NOMO-1 treated with dmso at 0.1 percent for 144 hours (cell line): ENCODE data around the gene C1QTNF2.
A peak's percentile ranks its signal among the peaks of the same experiment; 100 is the strongest.

ENCODE experiments used
- DNase-seq: peaks from one replicate; lab custom pipeline; 2025; ENCODE audit not compliant: unreplicated experiment; lab: John Stamatoyannopoulos, UW

The C1QTNF2 gene

GRCh38 chr5:160306696-160307095 is 63.7 kb downstream of the C1QTNF2 start:
- DNase-seq = no peak

- DNase-seq = no peak
Observed at GRCh38 chr5:160305319-160305718, 65.1 kb downstream of the C1QTNF2 start.

GRCh38 chr5:160303690-160304089 is 66.7 kb downstream of the C1QTNF2 start:
- DNase-seq = no peak

DNA sequence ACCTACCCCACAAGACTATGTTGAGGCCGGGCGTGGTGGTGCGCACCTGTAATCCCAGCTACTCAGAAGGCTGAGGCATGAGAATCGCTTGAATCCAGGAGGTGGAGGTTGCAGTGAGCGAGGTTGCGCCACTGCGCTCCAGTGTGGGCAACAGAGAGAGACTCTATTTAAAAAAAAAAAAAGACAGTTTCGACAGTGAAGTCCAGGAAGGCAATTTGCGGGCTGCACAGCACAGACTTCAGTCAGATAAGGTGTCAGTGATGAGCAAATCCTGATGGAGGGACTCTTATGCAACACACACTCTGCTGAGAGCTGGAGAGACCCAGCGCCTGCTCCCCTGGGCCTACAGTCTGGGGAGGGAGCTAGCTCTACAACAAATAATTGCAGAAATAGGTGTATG is 72.2 kb downstream of the C1QTNF2 start:
- DNase-seq = peak; percentile 87

GRCh38 chr5:160297776-160298175 is 72.7 kb downstream of the C1QTNF2 start:
- no peak for DNase-seq
